Astrocyte of the cerebellum (primary cell): ENCODE data around the gene QPRT.

Experiments
- DNase-seq: peaks from one replicate; pipeline ENCODE4 v3.0.0-alpha.2; 2011; ENCODE audit warnings: low read depth
- H3K4me3 ChIP-seq: 2 replicates; pipeline ENCODE4 v1.5.1; 2011; ENCODE audit warnings: mild to moderate bottlenecking, low read depth, low read length, moderate library complexity
- CTCF ChIP-seq: IDR thresholded peaks from 2 replicates; pipeline ENCODE4 v1.5.1; 2012; ENCODE audit warnings: low read length, low read depth, moderate library complexity, mild to moderate bottlenecking; ENCODE audit errors: missing control alignments
- in situ Hi-C: cut with HindIII; loops from 2 replicates; pipeline ENCODE4 v1.10.0; 2017; ENCODE audit warnings: low sequenced_read_pairs

QPRT gene

GRCh38 chr16:29644973-29645693 is 33.8 kb upstream of the QPRT start:
- in situ Hi-C loops = no loop called here
- TF ChIP-seq CTCF = no peak
- DNase-seq = no peak
- no peak overlapping the region for H3K4me3 ChIP-seq

GRCh38 chr16:29645694-29646187 is 33.2 kb upstream of the QPRT start:
- TF ChIP-seq CTCF = no peak
- no peak for DNase-seq
- in situ Hi-C loops = no loop called here
- no peak overlapping the region for H3K4me3 ChIP-seq

GRCh38 chr16:29646947-29647346 is 32.0 kb upstream of the QPRT start:
- in situ Hi-C loops = no loop called here
- H3K4me3 ChIP-seq = no peak overlapping the region
- no peak for DNase-seq
- TF ChIP-seq CTCF = no peak

- TF ChIP-seq CTCF = no peak
- H3K4me3 ChIP-seq = no peak overlapping the region
- in situ Hi-C loops = no loop called here
Measured at GRCh38 chr16:29649588-29650494, 29.1 kb upstream of the QPRT start.

GRCh38 chr16:29650771-29651170 is 28.2 kb upstream of the QPRT start:
- DNase-seq = no peak
- H3K4me3 ChIP-seq = no peak overlapping the region
- in situ Hi-C loops = no loop called here
- no peak for TF ChIP-seq CTCF

More at GRCh38 chr16:29649588-29650494, 29.1 kb upstream of the QPRT start:
- DNase-seq = no peak

- TF ChIP-seq CTCF = no peak
- in situ Hi-C loops = no loop called here
- no peak for DNase-seq
- no peak overlapping the region for H3K4me3 ChIP-seq
Measured at GRCh38 chr16:29651774-29652349, 27.1 kb upstream of the QPRT start.
